ENCODE data around the gene SPECC1L. TPM values are rescaled to one million over a fixed set of nuclear protein-coding genes. Genes with fewer than 3 reads are reported as not detected.

SPECC1L gene
- total RNA-seq, 2 donors from 2014 or later, result 32.7 to 38.9 TPM

GRCh38 chr22:24390156-24390555, 119.5 kb downstream of the SPECC1L start:
- H3K36me3 Mint-ChIP-seq, result peaks cover 0 to 4% of the 10 kb centered on the region in 2 donors
- ATAC-seq (no peak), DNase-seq (ENCODE audit: low spot score in 2 of 2) (no peak)
- H3K27ac Mint-ChIP-seq, result no peak overlapping the region
- H3K9me3 Mint-ChIP-seq, result no peaks in the 10 kb centered on the region

GRCh38 chr22:24390576-24390975, 119.9 kb downstream of the SPECC1L start:
- no peak for DNase-seq (ENCODE audit: low spot score in 2 of 2)
- no peak for ATAC-seq
- H3K36me3 Mint-ChIP-seq, result peaks cover 0 to 4% of the 10 kb centered on the region in 2 donors
- H3K9me3 Mint-ChIP-seq, result no peaks in the 10 kb centered on the region
- H3K27ac Mint-ChIP-seq, result no peak overlapping the region

- ATAC-seq (no peak), DNase-seq (ENCODE audit: low spot score in 2 of 2) (no peak)
- Mint-ChIP-seq H3K9me3 (no peaks in the 10 kb centered on the region), H3K27ac (peak overlapping the region in 1 of 2 donors; percentile 63), H3K36me3 (peaks cover 0 to 8% of the 10 kb centered on the region in 2 donors)
Measured at GRCh38 chr22:24391836-24392217, 121.2 kb downstream of the SPECC1L start.

- Mint-ChIP-seq H3K36me3 (peaks cover 0 to 8% of the 10 kb centered on the region in 2 donors), H3K27ac (peak overlapping the region; percentile 44 to 63), H3K9me3 (no peaks in the 10 kb centered on the region)
- ATAC-seq (no peak), DNase-seq (ENCODE audit: low spot score in 2 of 2) (no peak)
Measured at GRCh38 chr22:24392218-24392931, 121.7 kb downstream of the SPECC1L start.

GRCh38 chr22:24393012-24393559, 122.5 kb downstream of the SPECC1L start:
- no peak for ATAC-seq

GRCh38 chr22:24393848-24394247, 123.2 kb downstream of the SPECC1L start:
- DNase-seq (ENCODE audit: low spot score in 2 of 2) (no peak), ATAC-seq (no peak)
- no peak overlapping the region for H3K27ac Mint-ChIP-seq
- H3K9me3 Mint-ChIP-seq, result no peaks in the 10 kb centered on the region
- H3K36me3 Mint-ChIP-seq, result peaks cover 0 to 8% of the 10 kb centered on the region in 2 donors

More at GRCh38 chr22:24393012-24393559, 122.5 kb downstream of the SPECC1L start:
- Mint-ChIP-seq H3K27ac (peak overlapping the region in 1 of 2 donors; percentile 63), H3K36me3 (peaks cover 0 to 8% of the 10 kb centered on the region in 2 donors), H3K9me3 (no peaks in the 10 kb centered on the region)
- DNase-seq (ENCODE audit: low spot score in 2 of 2), result no peak

- DNase-seq (ENCODE audit: low spot score in 2 of 2) (no peak), ATAC-seq (no peak)
- no peaks in the 10 kb centered on the region for H3K9me3 Mint-ChIP-seq
- no peak overlapping the region for H3K27ac Mint-ChIP-seq
- H3K36me3 Mint-ChIP-seq, result peaks cover 0 to 8% of the 10 kb centered on the region in 2 donors
Measured at GRCh38 chr22:24394254-24394653, 123.6 kb downstream of the SPECC1L start.

GRCh38 chr22:24398409-24398808, 127.8 kb downstream of the SPECC1L start:
- ATAC-seq (no peak), DNase-seq (ENCODE audit: low spot score in 2 of 2) (no peak)
- Mint-ChIP-seq H3K9me3 (no peaks in the 10 kb centered on the region), H3K27ac (peak overlapping the region; percentile 3 to 16), H3K36me3 (peaks cover 6 to 10% of the 10 kb centered on the region in 2 donors)

GRCh38 chr22:24400034-24400725, 129.5 kb downstream of the SPECC1L start:
- peaks cover 6 to 10% of the 10 kb centered on the region in 2 donors for H3K36me3 Mint-ChIP-seq
- peak; percentile 70 to 93 for ATAC-seq
- H3K9me3 Mint-ChIP-seq, result no peaks in the 10 kb centered on the region
- no peak for DNase-seq (ENCODE audit: low spot score in 2 of 2)
- peak overlapping the region; percentile 45 to 75 for H3K27ac Mint-ChIP-seq

GRCh38 chr22:24400726-24401596, 130.3 kb downstream of the SPECC1L start:
- no peaks in the 10 kb centered on the region for H3K9me3 Mint-ChIP-seq
- DNase-seq (ENCODE audit: low spot score in 2 of 2) (no peak), ATAC-seq (peak in 1 of 2 donors; percentile 6)
- peak overlapping the region; percentile 45 to 75 for H3K27ac Mint-ChIP-seq
- H3K36me3 Mint-ChIP-seq, result peaks cover 6 to 7% of the 10 kb centered on the region in 2 donors

- no peak for ATAC-seq
- Mint-ChIP-seq H3K9me3 (no peaks in the 10 kb centered on the region), H3K36me3 (peaks cover 6% of the 10 kb centered on the region in 2 donors), H3K27ac (peak overlapping the region in 1 of 2 donors; percentile 28)
- no peak for DNase-seq (ENCODE audit: low spot score in 2 of 2)
Measured at GRCh38 chr22:24401931-24402367, 131.3 kb downstream of the SPECC1L start.

GRCh38 chr22:24402460-24403192, 132.0 kb downstream of the SPECC1L start:
- Mint-ChIP-seq H3K36me3 (peaks cover 6% of the 10 kb centered on the region in 2 donors), H3K9me3 (no peaks in the 10 kb centered on the region), H3K27ac (peak overlapping the region; percentile 28 to 29)
- ATAC-seq (peak; percentile 24 to 65), DNase-seq (ENCODE audit: low spot score in 2 of 2) (no peak)

GRCh38 chr22:24403346-24403745, 132.7 kb downstream of the SPECC1L start:
- peaks cover 6% of the 10 kb centered on the region in 2 donors for H3K36me3 Mint-ChIP-seq
- no peak overlapping the region for H3K27ac Mint-ChIP-seq
- DNase-seq (ENCODE audit: low spot score in 2 of 2), result no peak
- ATAC-seq, result no peak
- no peaks in the 10 kb centered on the region for H3K9me3 Mint-ChIP-seq

GRCh38 chr22:24404561-24405275, 134.1 kb downstream of the SPECC1L start:
- ATAC-seq (no peak), DNase-seq (ENCODE audit: low spot score in 2 of 2) (no peak)
- H3K36me3 Mint-ChIP-seq, result peaks cover 6% of the 10 kb centered on the region in 2 donors
- H3K9me3 Mint-ChIP-seq, result no peaks in the 10 kb centered on the region
- no peak overlapping the region for H3K27ac Mint-ChIP-seq

- Mint-ChIP-seq H3K27ac (peak overlapping the region in 1 of 2 donors; percentile 15), H3K36me3 (peaks cover 6% of the 10 kb centered on the region in 2 donors), H3K9me3 (no peaks in the 10 kb centered on the region)
- DNase-seq (ENCODE audit: low spot score in 2 of 2) (no peak), ATAC-seq (no peak)
Measured at GRCh38 chr22:24405631-24406321, 135.1 kb downstream of the SPECC1L start.

All from activated naive CD4-positive, alpha-beta T cell treated with anti-CD3 and anti-CD28 coated beads, Interleukin-2, amount 50 U/mL, for 72 hours (primary cell).